Sigmoid colon (tissue), 7 donors: ENCODE measurements around the gene DMBT1. TPM values are rescaled to one million over a fixed set of nuclear protein-coding genes. Genes with fewer than 3 reads are reported as not detected.

Experiments
- DNase-seq: peaks from one replicate; pipeline ENCODE4 v3.0.0-alpha.2; 2019
- H3K27ac ChIP-seq, 4 donors: fragments of 200-600 bp; sonication (generic); one replicate each; pipeline ENCODE4 v1.5.1; 2016 to 2019; ENCODE audit warnings: mild to moderate bottlenecking in 1 of 4
- H3K27me3 ChIP-seq, 3 donors: fragments of 200-600 bp; sonication (generic); one replicate each; pipeline ENCODE4 v1.5.1; 2019; ENCODE audit warnings: mild to moderate bottlenecking in 1 of 3
- H3K36me3 ChIP-seq, 4 donors: fragments of 200-600 bp; sonication (generic); one replicate each; pipeline ENCODE4 v1.5.1; 2016 to 2019
- H3K4me1 ChIP-seq, 4 donors: fragments of 200-600 bp; sonication (generic); one replicate each; pipeline ENCODE4 v1.5.1; 2017 to 2019
- H3K4me3 ChIP-seq, 4 donors: fragments of 200-600 bp; sonication (generic); one replicate each; pipeline ENCODE4 v1.5.1; 2017 to 2019; ENCODE audit warnings: mild to moderate bottlenecking in 2 of 4, moderate library complexity in 1 of 4
- H3K9me3 ChIP-seq, 4 donors: fragments of 200-600 bp in 3 of 4; sonication (generic) in 3 of 4; one replicate each; pipeline versions ENCODE4 v1.5.1 to v1.6.1; 2013 to 2019
- CTCF ChIP-seq, 4 experiments: fragments of 450-650 bp in 3 of 4; fragments of 200-600 bp in 1 of 4; IDR thresholded peaks; one replicate each; pipeline ENCODE4 v1.5.1; 2016 to 2019; ENCODE audit warnings: antibody characterized with exemption in 4 of 4, mild to moderate bottlenecking in 3 of 4, moderate library complexity in 2 of 4
- EP300 ChIP-seq, 4 donors: sonication (generic); formaldehyde crosslinking; IDR thresholded peaks; one replicate each; pipeline ENCODE4 v1.6.1; 2017; ENCODE audit warnings: antibody characterized with exemption in 4 of 4
- POLR2A ChIP-seq, 2 donors: fragments of 450-650 bp; IDR thresholded peaks; one replicate each; pipeline ENCODE4 v1.6.1; 2016; ENCODE audit warnings: antibody characterized with exemption in 2 of 2, mild to moderate bottlenecking in 2 of 2, moderate library complexity in 2 of 2
- POLR2AphosphoS5 ChIP-seq, 4 donors: sonication (generic); formaldehyde crosslinking; IDR thresholded peaks; one replicate each; pipeline ENCODE4 v1.6.1; 2017; ENCODE audit warnings: antibody characterized with exemption in 4 of 4
- WGBS, 2 donors: extraction: QIAGEN DNeasy Blood & Tissue Kit; methylation state at CpG; one replicate each; pipeline ENCODE4 v1.1.7; 2013; 5-methylcytosine and 5-hydroxymethylcytosine counted together
- intact Hi-C: fragments of 100-400 bp; cut with DNase I; formaldehyde crosslinking; loops from one replicate; pipeline ENCODE4 v1.15.1; 2023
- polyA plus RNA-seq, 3 donors: library from polyadenylated mRNA; stranded (reverse); fragments of 200-250 nt; gene quantifications; one replicate each; pipeline ENCODE4 v1.2.3, GENCODE V29; 2013
- total RNA-seq, 4 donors: library from RNA; depleted of rRNA; stranded (reverse); fragments of >200 nt; gene quantifications; one replicate each; pipeline ENCODE4 v1.1.0, GENCODE V29; 2016
- donor health status: healthy with polysubstance abuse.
- donor health status: Bipolar disorder and iron deficiency.
- donor health status: healthy.

The DMBT1 gene
- total and polyA plus RNA-seq, 7 donors, result under 0.01 to 677 (median 1.2) TPM; not detected in 2

DNA sequence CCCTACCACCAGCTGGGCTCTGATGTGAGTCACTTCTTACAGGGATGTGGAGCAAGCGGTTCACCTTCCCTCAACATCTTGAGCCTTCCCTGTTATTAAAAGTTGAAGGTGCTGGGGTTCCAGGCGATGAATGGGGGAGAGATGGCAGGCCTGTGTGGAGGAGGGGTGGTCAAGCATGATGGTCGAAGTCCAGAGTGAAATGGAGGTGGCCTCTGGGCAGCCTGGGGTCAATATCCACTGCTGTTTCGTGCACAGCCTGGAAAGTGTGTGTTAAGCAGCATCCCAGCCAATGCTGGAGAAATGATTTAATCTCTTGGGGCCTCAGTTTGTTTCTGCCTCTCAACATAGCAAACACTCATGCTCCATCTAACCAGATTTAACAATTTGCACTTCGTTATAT is 33.7 kb upstream of the DMBT1 start:
- H3K36me3 ChIP-seq, result no peaks in the 10 kb centered on the region
- WGBS, 2 donors, result 80 to 88% methylated on average over 5 of the region's 5 CpGs
- H3K27ac ChIP-seq, result no peak overlapping the region
- H3K4me3 ChIP-seq, result no peak overlapping the region
- intact Hi-C loops, result no loop called here
- no peaks in the 10 kb centered on the region for H3K4me1 ChIP-seq
- TF ChIP-seq EP300 (IDR thresholded peaks at IDR 0.05) (no peak), POLR2AphosphoS5 (IDR thresholded peaks at IDR 0.05) (no peak), CTCF (IDR thresholded peaks at IDR 0.05) (no peak), POLR2A (IDR thresholded peaks at IDR 0.05) (no peak)
- H3K9me3 ChIP-seq, result no peaks in the 10 kb centered on the region
- H3K27me3 ChIP-seq, result no peaks in the 10 kb centered on the region
- no peak for DNase-seq

DNA sequence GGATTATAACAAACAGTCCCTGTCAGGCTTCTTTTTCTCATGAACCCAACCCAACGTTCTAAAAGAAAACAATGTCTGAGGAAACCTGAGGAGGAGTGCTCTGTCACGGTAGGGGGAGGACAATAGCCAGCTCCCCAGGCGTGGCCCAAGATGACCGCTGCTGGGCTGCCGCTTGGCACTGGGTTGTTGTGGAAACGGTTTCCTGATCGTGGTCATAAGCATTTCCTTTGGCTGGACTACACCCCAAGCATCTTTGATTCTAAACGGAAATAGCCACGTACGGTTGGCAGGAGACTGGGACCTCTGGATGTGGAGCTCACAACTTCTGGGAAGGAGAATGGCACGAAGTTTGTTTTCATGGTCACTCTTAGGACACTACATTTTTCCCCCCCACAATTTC is 30.4 kb upstream of the DMBT1 start:
- H3K36me3 ChIP-seq, result no peaks in the 10 kb centered on the region

DNA sequence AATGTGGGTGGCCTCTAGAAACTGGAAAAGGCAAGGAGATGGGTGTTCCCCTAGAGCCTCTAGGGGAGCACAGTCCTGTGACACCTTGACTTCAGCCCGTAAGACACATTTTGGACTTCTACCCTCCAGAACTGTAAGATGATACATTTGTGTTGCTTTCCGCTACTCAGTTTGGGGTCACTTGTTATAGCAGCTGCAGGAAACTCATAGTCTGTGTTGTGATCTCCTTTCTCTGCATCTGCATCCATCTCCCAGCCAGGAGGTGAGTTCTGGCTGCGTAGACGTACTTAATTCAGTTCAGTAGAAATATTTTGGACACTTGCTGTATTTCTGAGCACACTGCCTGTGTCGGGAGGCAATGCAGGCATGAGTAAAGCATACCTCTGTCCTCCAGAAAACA is 29.3 kb upstream of the DMBT1 start:
- H3K4me1 ChIP-seq, result no peaks in the 10 kb centered on the region
- H3K36me3 ChIP-seq, result no peaks in the 10 kb centered on the region
- no peaks in the 10 kb centered on the region for H3K27me3 ChIP-seq
- H3K4me3 ChIP-seq, result no peak overlapping the region
- H3K9me3 ChIP-seq, result no peaks in the 10 kb centered on the region
- WGBS, 2 donors, result 93 to 94% methylated on average over 5 of the region's 5 CpGs
- DNase-seq, result no peak
- H3K27ac ChIP-seq, result no peak overlapping the region
- TF ChIP-seq CTCF (IDR thresholded peaks at IDR 0.05) (no peak), POLR2AphosphoS5 (IDR thresholded peaks at IDR 0.05) (no peak), POLR2A (IDR thresholded peaks at IDR 0.05) (no peak), EP300 (IDR thresholded peaks at IDR 0.05) (no peak)
- intact Hi-C loops, result no loop called here

More for the DNA sequence above, 30.4 kb upstream of the DMBT1 start:
- Histone ChIP-seq H3K27ac (no peak overlapping the region), H3K4me1 (no peaks in the 10 kb centered on the region), H3K9me3 (no peaks in the 10 kb centered on the region), H3K27me3 (no peaks in the 10 kb centered on the region), H3K4me3 (no peak overlapping the region)
- WGBS, 2 donors, result 50 to 84% methylated on average over 11 of the region's 11 CpGs
- TF ChIP-seq EP300 (IDR thresholded peaks at IDR 0.05) (no peak), POLR2AphosphoS5 (IDR thresholded peaks at IDR 0.05) (peak in 1 of 4 donors; percentile 33), POLR2A (IDR thresholded peaks at IDR 0.05) (no peak), CTCF (IDR thresholded peaks at IDR 0.05) (no peak)
- intact Hi-C loops, result no loop called here
- no peak for DNase-seq

DNA sequence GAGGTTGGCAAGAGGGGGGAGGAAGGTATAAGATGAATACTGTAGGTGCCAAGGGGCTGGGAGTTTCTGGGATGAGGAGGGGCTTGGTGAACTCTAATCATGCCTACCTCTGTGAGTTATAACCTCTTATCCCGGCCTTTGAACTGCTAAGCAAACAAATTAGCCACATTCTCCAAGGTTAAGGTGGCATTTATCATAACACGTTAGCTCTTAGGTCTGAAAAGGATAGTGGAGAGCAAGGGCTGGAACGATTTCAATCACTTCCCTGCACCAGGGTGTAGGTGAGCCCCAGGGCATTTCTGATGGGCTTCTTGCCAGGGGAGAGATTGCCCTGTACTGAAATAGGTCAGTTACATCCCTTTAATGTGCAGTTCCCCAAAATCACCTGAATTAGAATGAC is 28.6 kb upstream of the DMBT1 start:
- 5 to 50% methylated on average over 3 of the region's 3 CpGs for WGBS, 2 donors
- no peak for DNase-seq
- Histone ChIP-seq H3K4me3 (no peak overlapping the region), H3K27ac (no peak overlapping the region), H3K9me3 (no peaks in the 10 kb centered on the region), H3K4me1 (no peaks in the 10 kb centered on the region), H3K27me3 (no peaks in the 10 kb centered on the region), H3K36me3 (no peaks in the 10 kb centered on the region)
- intact Hi-C loops, result no loop called here
- TF ChIP-seq POLR2A (IDR thresholded peaks at IDR 0.05), result no peak

DNA sequence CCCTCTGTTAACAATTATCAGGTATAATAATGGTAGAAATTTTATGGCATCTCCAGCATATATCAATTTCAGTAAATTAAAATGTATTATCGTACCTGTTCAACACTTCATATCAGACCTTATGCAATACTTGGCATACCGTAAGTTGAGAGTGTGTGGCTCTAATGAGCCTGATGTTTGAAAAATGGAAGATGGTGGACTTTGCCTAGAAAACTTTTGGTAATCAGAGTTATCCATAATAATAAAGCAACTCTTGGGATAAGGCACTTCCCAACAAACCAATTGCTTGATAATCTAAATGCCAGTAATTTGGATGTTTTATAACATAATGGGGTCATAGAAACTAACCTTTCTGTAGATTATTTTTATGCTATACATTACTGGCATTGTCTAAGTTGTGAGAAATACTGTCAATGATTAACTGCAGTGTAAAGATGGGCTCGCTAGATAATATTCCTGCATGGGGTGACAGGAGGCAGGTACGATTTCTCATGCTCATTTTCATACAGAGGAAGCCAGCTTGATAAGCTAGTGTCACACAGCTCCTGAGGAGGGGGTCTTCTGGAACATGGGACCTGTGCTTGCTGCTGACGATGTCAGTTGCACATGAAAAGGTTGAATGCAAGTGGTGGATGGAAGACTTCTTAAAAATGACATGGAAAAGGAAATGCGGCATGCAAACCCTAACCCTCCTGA is 27.8 kb upstream of the DMBT1 start:
- H3K4me1 ChIP-seq, result no peaks in the 10 kb centered on the region
- no peak for TF ChIP-seq POLR2A (IDR thresholded peaks at IDR 0.05)
- TF ChIP-seq CTCF (IDR thresholded peaks at IDR 0.05), result no peak
- no peak for TF ChIP-seq POLR2AphosphoS5 (IDR thresholded peaks at IDR 0.05)
- TF ChIP-seq EP300 (IDR thresholded peaks at IDR 0.05), result no peak
- H3K27me3 ChIP-seq, result no peaks in the 10 kb centered on the region
- 27 to 73% methylated on average over 6 of the region's 6 CpGs for WGBS, 2 donors
- H3K27ac ChIP-seq, result no peak overlapping the region
- H3K4me3 ChIP-seq, result no peak overlapping the region
- no peak for DNase-seq
- H3K36me3 ChIP-seq, result no peaks in the 10 kb centered on the region
- no peaks in the 10 kb centered on the region for H3K9me3 ChIP-seq
- intact Hi-C loops, result no loop called here
